ENCODE data around the gene SYNE2. TPM values are rescaled to one million over a fixed set of nuclear protein-coding genes. Genes with fewer than 3 reads are reported as not detected.

The SYNE2 gene
- total RNA-seq, 1 experiment from 2014 or later, result 48.5 TPM

DNA sequence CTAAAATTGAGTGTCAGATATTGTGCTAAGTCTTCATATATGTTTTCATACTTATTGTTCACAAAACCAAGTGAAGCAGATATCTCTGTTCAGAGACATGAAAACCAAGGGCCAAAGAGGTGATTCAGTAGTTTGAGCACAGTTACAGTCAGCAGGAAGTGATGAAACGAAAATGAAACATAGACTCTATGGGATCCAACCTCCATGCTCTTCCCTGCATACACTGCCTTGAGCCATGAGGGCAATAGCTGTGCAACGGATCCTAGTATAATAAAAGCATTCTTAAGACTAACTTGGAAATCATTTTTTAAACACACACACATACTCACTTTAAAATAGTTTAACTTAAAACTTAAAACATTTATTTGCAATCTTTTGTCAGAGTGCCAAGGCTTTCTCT, 413.4 kb downstream of the SYNE2 start:
- POLR2A ChIA-PET, result no interaction called here
- TF ChIP-seq, protein P1, sequence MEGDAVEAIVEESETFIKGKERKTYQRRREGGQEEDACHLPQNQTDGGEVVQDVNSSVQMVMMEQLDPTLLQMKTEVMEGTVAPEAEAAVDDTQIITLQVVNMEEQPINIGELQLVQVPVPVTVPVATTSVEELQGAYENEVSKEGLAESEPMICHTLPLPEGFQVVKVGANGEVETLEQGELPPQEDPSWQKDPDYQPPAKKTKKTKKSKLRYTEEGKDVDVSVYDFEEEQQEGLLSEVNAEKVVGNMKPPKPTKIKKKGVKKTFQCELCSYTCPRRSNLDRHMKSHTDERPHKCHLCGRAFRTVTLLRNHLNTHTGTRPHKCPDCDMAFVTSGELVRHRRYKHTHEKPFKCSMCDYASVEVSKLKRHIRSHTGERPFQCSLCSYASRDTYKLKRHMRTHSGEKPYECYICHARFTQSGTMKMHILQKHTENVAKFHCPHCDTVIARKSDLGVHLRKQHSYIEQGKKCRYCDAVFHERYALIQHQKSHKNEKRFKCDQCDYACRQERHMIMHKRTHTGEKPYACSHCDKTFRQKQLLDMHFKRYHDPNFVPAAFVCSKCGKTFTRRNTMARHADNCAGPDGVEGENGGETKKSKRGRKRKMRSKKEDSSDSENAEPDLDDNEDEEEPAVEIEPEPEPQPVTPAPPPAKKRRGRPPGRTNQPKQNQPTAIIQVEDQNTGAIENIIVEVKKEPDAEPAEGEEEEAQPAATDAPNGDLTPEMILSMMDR (IDR thresholded peaks at IDR 0.05; ENCODE audit: insufficient read depth in 1 of 2, low read depth in 1 of 2, low read length in 1 of 2, severe bottlenecking in 1 of 2, unreplicated experiment in 1 of 2), result no peak
- no peak for DNase-seq
- no peak overlapping the region for H3K27ac Mint-ChIP-seq (ENCODE audit: unreplicated experiment)
- BruUV-seq (replicated peaks), result no TSS peak
- intact Hi-C loops (cut with micrococcal nuclease; ENCODE audit: unreplicated experiment), result no loop called here
- H3K27me3 Mint-ChIP-seq (ENCODE audit: insufficient read depth, unreplicated experiment), result peaks cover 3% of the 10 kb centered on the region
- no peaks in the 10 kb centered on the region for H3K4me1 ChIP-seq
- no peaks in the 10 kb centered on the region for H3K27me3 ChIP-seq (replicated peaks; ENCODE audit: control insufficient read depth, insufficient read depth, low read length)
- no peaks in the 10 kb centered on the region for H3K36me3 ChIP-seq (ENCODE audit: control insufficient read depth, insufficient read depth, low read length)
- CTCF ChIA-PET, result no interaction called here
- H3K4me3 Mint-ChIP-seq (ENCODE audit: unreplicated experiment), result no peak overlapping the region
- no peaks in the 10 kb centered on the region for H3K36me3 Mint-ChIP-seq (ENCODE audit: insufficient read depth, unreplicated experiment)
- H3K4me3 ChIP-seq (ENCODE audit: low read depth, low read length), result no peak overlapping the region
- no peaks in the 10 kb centered on the region for H3K4me1 Mint-ChIP-seq (ENCODE audit: low read depth, unreplicated experiment)
- no peaks in the 10 kb centered on the region for H3K9me3 ChIP-seq
- H3K9me3 Mint-ChIP-seq (ENCODE audit: unreplicated experiment), result no peaks in the 10 kb centered on the region

DNA sequence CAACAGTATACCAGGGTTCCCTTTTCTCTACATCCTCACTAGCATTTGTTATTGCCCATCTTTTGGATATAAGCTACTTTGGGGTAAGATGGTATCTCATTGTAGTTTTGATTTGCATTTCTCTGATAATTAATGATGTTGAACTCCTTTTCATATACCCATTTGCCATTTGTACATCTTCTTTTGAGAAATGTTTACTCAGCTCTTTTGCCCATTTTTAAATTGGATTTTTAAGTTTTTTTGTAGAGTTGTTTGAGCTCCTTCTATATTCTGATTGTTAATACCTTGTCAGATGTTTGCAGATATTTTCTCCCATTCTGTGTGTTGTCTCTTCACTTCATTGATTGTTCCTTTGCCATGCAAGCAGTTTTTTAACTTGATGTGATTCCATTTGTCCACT, 419.2 kb downstream of the SYNE2 start:
- Histone ChIP-seq H3K27me3 (replicated peaks; ENCODE audit: control insufficient read depth, insufficient read depth, low read length) (no peaks in the 10 kb centered on the region), H3K36me3 (ENCODE audit: control insufficient read depth, insufficient read depth, low read length) (no peaks in the 10 kb centered on the region), H3K9me3 (no peaks in the 10 kb centered on the region), H3K4me1 (no peaks in the 10 kb centered on the region), H3K4me3 (ENCODE audit: low read depth, low read length) (no peak overlapping the region)
- no TSS peak for BruUV-seq (replicated peaks)
- no peaks in the 10 kb centered on the region for H3K36me3 Mint-ChIP-seq (ENCODE audit: insufficient read depth, unreplicated experiment)
- ChIA-PET POLR2A (no interaction called here), CTCF (no interaction called here)
- H3K27me3 Mint-ChIP-seq (ENCODE audit: insufficient read depth, unreplicated experiment), result peaks cover 3% of the 10 kb centered on the region
- no peak overlapping the region for H3K27ac Mint-ChIP-seq (ENCODE audit: unreplicated experiment)
- DNase-seq, result no peak
- no peaks in the 10 kb centered on the region for H3K9me3 Mint-ChIP-seq (ENCODE audit: unreplicated experiment)
- intact Hi-C loops (cut with micrococcal nuclease; ENCODE audit: unreplicated experiment), result no loop called here
- no peaks in the 10 kb centered on the region for H3K4me1 Mint-ChIP-seq (ENCODE audit: low read depth, unreplicated experiment)
- TF ChIP-seq, protein P1 (IDR thresholded peaks at IDR 0.05; ENCODE audit: insufficient read depth in 1 of 2, low read depth in 1 of 2, low read length in 1 of 2, severe bottlenecking in 1 of 2, unreplicated experiment in 1 of 2), result no peak
- no peak overlapping the region for H3K4me3 Mint-ChIP-seq (ENCODE audit: unreplicated experiment)

Small RNA genes within 50 kb of the gene (microRNA-seq; reads per million reads assigned to microRNA genes)
- not detected for gene MIR548H1

Other genes with a start within 250 kb of the SYNE2 start
- 14.4 and 16.6 TPM in 2 replicates for gene WDR89, start 211.1 kb upstream of the SYNE2 start, total RNA-seq (2022)
- 15.2 and 16.9 TPM in 2 replicates for gene SGPP1, start 124.9 kb upstream of the SYNE2 start, total RNA-seq (2022)

Measured in Caco-2 (cell line).